Measurements from ENCODE around the gene ASB9.

The ASB9 gene

DNA sequence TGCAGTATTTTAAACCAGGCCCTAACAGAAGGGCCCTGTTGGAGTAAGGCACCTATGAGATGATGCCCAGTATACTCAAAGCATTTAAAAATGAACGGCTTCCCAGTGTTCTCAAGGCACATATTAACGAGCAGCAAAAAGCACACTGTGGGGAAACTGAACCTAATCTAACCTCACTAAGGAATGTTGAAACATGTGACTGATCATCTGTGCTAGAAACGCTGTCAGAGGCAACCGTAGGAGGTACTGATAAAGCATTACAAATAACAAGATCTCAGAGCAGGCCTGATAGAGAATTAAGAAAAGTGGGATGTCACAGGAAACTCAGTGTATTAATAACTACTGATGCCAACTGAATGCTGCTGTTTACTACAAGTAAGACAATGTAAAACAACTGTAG, 24.0 kb downstream of the ASB9 start:
- no peak for DNase-seq (ENCODE audit: low read depth, low spot score)
- H3K4me3 ChIP-seq (ENCODE audit: low read length): no peak overlapping the region

DNA sequence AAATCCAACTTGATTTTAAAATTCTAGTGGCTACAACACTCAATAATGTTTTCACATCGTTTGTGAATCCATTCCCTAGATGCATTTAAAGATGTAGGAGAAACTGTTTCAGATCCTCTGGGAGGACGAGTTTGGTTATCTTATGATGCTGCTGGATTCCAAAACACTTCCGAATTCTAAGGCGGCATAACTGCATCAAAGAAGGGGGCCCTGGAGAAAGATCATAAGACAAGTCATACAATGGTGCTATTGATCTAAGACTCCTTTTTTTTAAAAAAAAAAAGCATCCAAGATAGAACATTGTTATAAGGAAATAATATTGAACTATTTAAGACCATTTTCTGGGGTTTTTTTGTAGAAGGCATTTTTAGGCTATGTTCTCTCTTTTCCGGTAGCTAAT, 25.5 kb downstream of the ASB9 start:
- DNase-seq (ENCODE audit: low read depth, low spot score): no peak
- H3K4me3 ChIP-seq (ENCODE audit: low read length): no peak overlapping the region

DNA sequence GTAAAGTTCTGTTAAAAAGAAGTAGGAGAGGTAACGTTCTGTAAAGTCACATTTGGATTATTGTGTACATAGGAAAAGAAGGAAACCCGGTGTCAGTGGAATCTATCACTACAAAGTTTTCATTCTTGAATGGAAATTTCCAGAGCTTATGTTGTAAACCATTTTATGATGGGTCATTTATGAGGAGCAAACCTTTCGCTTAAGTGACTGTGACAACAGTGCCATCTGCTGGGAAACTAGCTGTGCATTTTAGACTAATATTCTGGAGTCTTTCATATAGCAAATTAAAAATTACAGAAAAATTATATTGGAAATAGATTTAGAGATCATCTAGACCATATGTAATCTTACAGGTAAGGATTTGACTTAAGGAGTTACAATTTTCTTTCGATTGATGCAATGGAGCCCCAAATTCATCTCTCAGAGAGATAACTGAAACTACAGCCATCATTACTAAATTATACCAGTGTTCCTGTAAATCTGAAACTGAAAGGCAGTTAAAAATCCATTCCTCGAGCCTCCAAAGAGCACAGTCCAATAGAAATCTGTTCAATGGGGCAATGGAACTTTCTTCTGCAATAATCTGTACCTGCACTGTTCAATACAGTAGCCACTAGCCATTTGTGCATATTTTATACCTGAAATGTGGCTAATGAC, 26.9 kb downstream of the ASB9 start:
- peak; percentile 18 for DNase-seq (ENCODE audit: low read depth, low spot score)
- H3K4me3 ChIP-seq (ENCODE audit: low read length): no peak overlapping the region

DNA sequence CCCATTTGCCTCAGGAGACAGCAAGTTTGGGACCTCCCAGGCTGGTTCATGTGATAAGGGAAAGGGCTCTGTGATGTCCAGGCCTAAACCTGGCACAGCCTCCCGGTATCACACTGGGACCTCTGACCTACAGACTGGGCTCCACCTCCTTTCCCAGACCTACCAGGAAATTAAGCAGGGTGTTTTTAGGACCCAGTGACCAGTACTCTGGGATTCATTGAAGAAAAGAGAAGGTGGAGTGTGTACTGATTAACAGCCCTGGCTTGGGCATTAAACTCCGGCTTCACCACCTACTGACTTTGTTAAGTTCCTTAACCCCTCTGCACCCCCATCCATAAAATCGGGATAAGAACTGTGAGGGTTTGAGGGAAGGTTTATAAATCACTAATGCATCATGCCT, 28.6 kb downstream of the ASB9 start:
- H3K4me3 ChIP-seq (ENCODE audit: low read length): no peak overlapping the region

DNA sequence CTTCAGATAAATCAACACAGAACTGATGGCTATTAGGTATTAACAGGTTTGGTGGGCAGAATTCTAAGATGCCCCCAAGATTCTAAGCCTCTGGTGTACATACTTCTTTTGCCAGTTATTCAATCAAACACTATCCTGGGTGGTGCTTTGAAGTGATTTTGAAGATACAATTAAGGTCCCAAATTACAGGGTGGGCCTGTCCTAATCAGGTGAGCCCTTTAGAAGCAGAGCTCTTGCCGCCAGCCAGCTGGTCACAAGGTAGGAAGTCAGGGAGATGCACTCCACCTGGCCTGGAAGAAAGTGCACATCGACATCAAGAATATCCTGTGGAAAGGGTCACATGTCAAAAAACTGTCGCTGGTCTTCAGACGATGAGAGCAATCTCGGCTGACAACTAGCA, 29.5 kb downstream of the ASB9 start:
- no peak overlapping the region for H3K4me3 ChIP-seq (ENCODE audit: low read length)
- DNase-seq (ENCODE audit: low read depth, low spot score): no peak

More for the DNA sequence above, 28.6 kb downstream of the ASB9 start:
- DNase-seq (ENCODE audit: low read depth, low spot score): no peak

DNA sequence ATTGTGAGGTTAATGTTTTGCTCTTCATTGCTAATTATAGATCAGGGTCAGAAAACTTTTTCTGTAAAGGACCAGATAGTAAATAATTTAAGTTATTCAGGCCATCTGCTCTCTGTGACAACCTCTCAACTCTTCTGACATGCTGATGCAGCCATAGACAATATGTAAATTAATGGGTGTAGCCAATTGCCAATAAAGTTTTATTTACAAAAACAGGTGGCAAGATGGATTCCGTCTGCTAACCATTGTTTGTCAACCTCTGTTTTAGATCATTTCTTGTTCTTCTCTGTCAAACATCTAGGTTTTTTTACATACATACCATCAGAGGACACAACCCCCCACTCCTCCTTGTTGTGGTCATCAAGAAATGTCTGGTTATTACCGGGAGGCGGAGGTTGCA, 33.7 kb downstream of the ASB9 start:
- no peak for DNase-seq (ENCODE audit: low read depth, low spot score)
- no peak overlapping the region for H3K4me3 ChIP-seq (ENCODE audit: low read length)

DNA sequence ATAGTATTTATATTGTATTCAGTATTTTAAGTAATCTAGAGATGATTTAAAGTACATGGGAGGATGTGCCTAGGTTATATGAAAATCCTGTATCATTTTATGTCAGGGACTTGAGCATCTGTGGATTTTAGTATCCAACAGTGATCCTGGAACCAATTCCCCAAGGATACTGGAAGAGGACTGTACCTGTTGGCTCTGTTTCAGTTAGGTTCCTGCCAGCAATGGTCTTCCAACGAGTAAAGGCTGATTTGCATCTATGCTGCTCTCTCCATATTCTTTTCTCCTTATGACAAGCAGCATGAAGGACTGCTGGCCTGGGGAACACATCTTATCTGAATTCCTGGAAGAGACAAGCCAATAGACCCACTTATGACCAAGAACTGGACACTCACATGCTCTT, 34.9 kb downstream of the ASB9 start:
- DNase-seq (ENCODE audit: low read depth, low spot score): no peak
- H3K4me3 ChIP-seq (ENCODE audit: low read length): no peak overlapping the region

DNA sequence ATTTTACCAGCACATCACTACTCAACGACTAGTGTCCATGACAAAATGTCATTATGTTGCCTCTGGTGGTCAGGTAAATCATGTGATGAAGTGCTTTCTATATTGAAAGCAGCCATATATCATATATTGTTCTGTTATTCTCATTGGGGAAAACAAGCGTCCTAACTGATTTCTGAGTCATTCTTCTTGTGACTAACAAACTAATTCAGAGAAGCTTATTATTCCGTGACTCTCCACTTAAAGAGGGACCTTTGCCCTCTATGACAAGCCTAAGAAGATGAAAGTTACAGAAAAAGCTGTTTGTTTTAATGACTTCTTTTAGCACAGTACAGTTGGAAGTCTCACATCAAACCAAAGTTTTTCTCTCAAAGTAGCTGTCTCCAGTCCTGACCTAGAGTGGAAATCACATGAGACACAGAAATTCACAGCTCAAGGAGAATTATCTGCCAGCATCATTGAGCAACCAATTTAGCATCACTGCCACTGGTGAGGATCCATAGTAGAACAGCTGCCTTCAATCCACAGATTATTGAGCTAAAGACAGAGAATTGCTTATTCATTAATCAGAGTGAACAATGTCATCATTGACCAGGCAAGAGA, 36.4 kb downstream of the ASB9 start:
- DNase-seq (ENCODE audit: low read depth, low spot score): no peak
- no peak overlapping the region for H3K4me3 ChIP-seq (ENCODE audit: low read length)

DNA sequence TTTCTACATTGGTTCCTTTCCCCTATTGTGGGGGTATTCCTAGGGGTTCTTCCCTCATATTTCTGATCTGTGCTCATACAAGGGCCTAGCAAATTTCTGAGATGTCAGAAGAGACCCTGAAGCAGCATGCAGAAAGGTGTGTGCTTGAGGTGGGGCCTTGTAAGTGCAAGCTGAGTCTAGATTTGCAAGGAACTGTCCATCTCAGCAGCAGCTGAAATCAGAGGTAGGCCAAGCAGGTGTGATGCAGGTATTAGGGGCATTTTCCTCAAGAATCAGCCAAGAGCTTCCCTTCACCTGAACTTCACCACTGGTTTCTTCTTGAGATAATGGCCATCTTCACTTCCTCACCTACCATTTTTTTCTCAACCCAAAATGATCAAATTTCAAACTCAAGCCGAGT, 45.1 kb downstream of the ASB9 start:
- no peak overlapping the region for H3K4me3 ChIP-seq (ENCODE audit: low read length)
- no peak for DNase-seq (ENCODE audit: low read depth, low spot score)

DNA sequence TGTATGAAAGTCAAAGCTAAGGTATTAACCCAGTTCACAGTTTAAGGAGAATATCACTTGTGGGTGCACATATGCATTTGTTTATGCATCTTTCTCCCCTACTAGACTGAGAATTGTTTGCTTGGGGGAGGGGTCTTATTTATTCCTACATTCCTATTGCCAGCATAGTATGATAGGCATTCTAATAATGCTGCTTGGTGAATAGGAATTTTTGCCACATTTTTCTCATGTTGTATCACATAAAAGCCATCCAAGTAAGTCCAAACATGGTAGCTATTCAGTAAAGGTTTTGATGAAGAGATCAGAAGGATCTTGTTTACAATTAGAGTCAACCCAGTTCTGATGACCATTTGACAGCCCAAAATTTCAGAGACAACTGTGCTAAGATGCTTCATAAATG, 48.6 kb downstream of the ASB9 start:
- H3K4me3 ChIP-seq (ENCODE audit: low read length): no peak overlapping the region
- no peak for DNase-seq (ENCODE audit: low read depth, low spot score)

DNA sequence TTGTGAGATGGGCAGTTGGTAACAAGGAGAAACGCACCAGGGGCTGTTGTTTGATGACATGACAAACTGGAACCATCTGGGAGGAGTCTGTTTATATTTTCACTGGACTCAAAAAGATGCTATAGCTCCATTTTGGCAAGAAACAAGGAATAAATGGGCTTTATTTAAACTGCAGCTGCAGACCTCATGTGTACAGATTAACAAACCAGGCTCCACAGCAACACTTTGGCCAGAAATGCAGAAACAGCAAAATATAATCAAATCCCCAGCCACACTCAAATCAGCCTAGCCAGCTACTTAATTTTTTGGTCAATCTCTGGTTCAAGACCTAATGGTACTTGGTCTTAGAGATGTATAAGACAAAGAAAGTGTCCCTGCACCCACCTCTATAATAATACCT, 52.7 kb downstream of the ASB9 start:
- DNase-seq (ENCODE audit: low read depth, low spot score): no peak
- no peak overlapping the region for H3K4me3 ChIP-seq (ENCODE audit: low read length)

DNA sequence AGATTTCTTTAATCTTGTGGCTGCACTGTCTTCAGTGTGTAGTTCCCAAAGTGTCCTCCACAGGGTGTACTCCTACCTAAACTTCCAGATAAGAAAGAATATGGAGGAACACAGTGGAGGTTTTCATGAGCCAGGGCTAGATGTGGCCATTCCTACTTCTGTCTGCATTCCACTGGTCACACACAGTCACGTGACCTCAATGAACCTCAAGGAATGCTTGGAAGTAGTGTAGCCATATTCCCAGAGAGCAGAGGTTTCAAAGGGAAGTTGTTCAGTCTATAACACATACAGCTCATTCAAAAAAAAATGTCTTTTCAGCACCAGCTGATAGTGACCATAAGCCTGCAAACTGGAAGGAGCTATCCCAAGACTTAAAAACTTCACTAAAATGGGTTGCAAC, 53.6 kb downstream of the ASB9 start:
- H3K4me3 ChIP-seq (ENCODE audit: low read length): no peak overlapping the region
- DNase-seq (ENCODE audit: low read depth, low spot score): no peak

DNA sequence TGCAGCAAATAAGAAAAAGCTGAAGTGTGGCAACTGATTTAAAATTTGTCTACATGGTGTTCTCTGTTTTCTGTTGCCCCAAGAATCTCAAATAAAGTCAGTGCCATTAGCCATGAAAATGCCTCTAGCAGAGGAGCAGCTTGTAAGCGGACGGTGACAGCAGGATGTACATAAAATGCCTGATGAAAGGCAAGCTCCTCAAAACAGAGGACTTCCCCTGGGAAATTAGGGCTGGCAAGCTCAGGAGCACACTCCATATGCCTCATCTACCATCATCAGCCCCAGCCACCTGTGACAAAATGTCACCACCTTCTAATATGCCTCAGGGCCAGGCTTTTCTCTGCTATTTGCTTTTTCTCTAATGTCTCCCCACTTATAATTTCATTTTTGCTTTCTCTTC, 54.5 kb downstream of the ASB9 start:
- no peak for DNase-seq (ENCODE audit: low read depth, low spot score)
- no peak overlapping the region for H3K4me3 ChIP-seq (ENCODE audit: low read length)

DNA sequence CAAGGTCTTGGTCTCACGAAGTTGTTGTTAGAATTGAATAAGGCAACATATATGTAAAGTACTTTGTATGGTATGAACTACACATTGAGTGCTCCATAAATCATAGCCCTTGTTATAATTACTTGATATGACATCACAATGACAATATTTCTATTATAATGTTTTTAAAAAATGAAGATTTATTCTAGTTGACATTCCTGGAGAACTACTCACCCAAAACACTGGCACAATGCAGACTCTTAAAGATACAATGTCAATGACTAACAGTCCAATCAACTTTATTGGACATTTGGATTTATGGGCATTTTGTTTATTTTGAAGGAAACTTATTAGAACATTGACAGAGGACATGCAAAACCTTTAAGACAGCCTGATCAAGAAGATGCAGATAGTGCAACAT, 55.3 kb downstream of the ASB9 start:
- DNase-seq (ENCODE audit: low read depth, low spot score): no peak
- H3K4me3 ChIP-seq (ENCODE audit: low read length): no peak overlapping the region

DNA sequence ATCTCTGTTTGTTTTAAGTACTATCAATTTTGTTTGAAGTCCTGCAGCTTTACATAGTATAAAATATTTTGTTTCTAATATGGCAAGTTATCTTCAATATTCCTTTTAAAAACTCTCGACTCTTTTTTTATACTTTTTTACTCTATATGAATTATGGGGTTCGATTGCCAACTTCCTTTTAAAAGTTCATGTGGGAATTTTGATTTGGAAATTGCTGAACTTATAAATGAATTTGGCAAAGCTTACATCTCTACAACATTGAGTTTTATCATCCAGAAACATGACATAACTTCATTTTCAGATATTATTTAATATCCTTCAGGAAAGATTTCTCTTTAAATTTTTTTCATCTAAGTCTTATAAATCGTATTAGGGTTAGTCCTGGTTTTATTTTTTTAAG, 60.8 kb downstream of the ASB9 start:
- DNase-seq (ENCODE audit: low read depth, low spot score): no peak
- H3K4me3 ChIP-seq (ENCODE audit: low read length): no peak overlapping the region

DNA sequence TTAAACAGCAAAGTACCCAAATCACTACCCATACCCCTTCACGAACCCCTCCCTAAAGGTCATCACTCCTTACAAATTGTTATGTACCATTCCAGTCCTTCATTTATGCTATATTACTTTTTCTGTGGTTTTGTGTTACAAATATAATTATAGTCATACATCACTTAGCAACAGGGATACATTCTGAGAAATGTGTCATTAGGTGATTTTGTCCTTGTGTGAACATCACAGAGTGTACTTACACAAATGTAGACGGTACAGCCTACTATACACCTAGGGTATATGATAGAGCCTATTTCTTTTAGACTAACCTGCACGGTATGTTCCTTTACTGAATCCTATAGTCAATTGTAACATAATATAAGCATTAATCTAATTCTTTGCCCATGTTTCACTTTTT, 61.9 kb downstream of the ASB9 start:
- H3K4me3 ChIP-seq (ENCODE audit: low read length): no peak overlapping the region
- DNase-seq (ENCODE audit: low read depth, low spot score): no peak

DNA sequence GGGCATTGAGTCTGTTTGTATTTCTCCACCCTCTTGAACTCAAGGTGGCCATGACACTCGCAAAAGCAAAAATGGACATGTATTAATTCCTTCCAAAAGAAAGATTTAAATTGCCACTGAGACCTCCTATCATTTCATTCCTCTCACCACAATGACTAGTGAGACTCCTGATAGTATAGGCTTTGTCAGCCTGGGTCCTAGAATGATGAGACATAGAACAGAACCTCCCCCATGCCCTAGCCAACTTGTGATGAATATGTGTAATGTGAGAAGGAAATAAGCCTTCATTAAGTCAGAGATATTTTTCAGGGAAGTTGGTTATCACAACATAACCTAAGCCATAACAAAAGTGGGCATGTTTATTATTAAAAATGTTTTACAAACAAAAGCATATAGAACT, 62.5 kb downstream of the ASB9 start:
- H3K4me3 ChIP-seq (ENCODE audit: low read length): no peak overlapping the region
- no peak for DNase-seq (ENCODE audit: low read depth, low spot score)

DNA sequence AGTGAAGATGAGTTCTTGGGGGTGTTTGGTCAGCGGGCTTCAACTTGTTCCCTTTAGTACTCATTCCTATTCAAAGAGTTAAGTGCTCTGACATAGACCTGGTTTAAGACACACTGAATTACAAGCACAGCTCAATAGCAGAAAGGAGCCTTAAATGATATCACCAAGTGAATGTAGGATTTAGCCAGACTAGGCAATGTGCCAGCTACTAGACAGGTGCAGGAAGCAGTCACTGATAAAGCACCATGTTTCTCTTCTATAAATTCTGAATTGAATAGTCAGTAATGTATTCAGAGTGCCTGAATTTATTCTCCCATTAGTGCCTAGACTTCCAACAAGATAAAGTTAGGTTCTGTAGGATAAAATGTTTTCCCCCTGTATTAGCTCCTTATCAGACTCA, 63.6 kb downstream of the ASB9 start:
- no peak overlapping the region for H3K4me3 ChIP-seq (ENCODE audit: low read length)
- peak; percentile 10 for DNase-seq (ENCODE audit: low read depth, low spot score)

DNA sequence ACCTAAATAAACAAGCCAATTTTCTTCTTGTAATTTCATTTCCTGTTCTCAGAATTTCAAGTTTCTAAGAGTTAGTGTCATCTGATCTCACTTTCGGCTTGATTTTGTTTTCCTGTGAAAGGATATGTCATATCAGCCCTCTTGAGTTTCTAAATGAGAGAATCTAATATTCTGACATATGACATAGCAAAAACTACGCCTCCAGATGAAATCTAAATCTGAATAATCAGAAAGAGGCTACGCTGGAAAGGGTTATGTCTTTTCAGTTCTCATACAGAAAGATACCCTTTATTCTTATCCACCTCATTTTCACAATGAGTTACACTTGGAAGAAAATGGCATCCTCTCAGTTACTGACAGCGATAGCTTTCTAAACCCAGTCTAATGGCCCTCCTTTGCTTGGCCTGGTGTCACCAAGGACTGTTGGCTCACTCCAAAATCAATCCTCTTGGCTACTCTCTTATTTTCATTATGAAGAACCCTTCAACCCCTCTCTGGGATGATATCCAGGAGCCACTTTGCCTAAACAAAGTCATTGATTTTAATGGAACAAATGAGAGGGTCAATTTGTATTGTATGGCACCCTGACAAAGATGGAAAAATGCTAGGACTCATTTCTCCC, 65.6 kb downstream of the ASB9 start:
- no peak for DNase-seq (ENCODE audit: low read depth, low spot score)
- H3K4me3 ChIP-seq (ENCODE audit: low read length): no peak overlapping the region

DNA sequence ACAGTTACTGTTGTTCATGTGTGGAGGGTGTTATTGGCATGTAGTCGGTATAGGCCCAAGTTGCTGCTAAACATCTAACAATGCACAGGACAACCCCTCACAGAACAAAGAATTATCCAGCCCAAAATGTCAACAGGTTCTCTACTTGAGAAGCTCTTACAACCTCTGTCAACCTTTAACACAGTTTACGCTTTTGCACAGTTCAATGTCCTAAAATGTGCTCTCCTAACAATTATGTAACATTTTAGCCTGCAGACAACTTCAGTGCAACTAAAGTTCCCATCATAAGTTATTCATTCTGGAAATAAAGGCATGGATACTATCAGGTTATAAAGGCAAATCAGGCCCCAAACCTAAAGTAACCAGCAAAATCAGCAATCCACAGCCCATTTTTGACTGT, 66.2 kb downstream of the ASB9 start:
- H3K4me3 ChIP-seq (ENCODE audit: low read length): no peak overlapping the region
- no peak for DNase-seq (ENCODE audit: low read depth, low spot score)

Data from Jurkat, Clone E6-1 (cell line).